HG02840 (cell line): ENCODE measurements around the gene PNMT.

Experiments used
- ATAC-seq: cut with Tn5 transposase; IDR thresholded peaks from one replicate; pipeline ENCODE4 v1.9.1; 2021; ENCODE audit warnings: mild to moderate bottlenecking, moderate library complexity, moderate number of reproducible peaks; ENCODE audit not compliant: unreplicated experiment, low FRiP score

Gene PNMT, protein sequence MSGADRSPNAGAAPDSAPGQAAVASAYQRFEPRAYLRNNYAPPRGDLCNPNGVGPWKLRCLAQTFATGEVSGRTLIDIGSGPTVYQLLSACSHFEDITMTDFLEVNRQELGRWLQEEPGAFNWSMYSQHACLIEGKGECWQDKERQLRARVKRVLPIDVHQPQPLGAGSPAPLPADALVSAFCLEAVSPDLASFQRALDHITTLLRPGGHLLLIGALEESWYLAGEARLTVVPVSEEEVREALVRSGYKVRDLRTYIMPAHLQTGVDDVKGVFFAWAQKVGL

DNA sequence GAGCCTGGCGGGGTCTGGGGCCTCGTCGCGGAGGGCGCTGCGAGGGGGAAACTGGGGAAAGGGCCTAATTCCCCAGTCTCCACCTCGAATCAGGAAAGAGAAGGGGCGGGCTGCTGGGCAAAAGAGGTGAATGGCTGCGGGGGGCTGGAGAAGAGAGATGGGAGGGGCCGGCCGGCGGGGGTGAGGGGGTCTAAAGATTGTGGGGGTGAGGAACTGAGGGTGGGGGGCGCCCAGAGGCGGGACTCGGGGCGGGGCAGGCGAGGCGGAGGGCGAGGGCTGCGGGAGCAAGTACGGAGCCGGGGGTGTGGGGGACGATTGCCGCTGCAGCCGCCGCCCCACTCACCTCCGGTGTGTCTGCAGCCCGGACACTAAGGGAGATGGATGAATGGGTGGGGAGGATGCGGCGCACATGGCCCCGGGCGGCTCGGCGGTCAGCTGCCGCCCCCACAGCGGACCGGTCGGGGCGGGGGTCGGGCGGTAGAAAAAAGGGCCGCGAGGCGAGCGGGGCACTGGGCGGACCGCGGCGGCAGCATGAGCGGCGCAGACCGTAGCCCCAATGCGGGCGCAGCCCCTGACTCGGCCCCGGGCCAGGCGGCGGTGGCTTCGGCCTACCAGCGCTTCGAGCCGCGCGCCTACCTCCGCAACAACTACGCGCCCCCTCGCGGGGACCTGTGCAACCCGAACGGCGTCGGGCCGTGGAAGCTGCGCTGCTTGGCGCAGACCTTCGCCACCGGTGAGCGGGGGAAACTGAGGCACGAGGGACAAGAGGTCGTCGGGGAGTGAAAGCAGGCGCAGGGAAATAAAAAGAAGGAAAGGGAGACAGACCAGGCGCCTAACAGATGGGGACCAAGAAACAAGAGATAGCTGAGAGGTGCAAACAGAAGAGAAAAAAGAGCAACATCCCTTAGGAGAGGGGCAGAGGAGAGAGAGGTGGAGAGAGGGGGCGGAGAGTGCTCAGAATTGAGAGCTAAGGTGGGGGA is at the start of gene PNMT:
Gene PNMT, plus strand, starts transcription at position 509 of the 980 bp plus-strand sequence. Its CDS starts 23 bp downstream, at position 532.
- ATAC-seq: no peak

DNA sequence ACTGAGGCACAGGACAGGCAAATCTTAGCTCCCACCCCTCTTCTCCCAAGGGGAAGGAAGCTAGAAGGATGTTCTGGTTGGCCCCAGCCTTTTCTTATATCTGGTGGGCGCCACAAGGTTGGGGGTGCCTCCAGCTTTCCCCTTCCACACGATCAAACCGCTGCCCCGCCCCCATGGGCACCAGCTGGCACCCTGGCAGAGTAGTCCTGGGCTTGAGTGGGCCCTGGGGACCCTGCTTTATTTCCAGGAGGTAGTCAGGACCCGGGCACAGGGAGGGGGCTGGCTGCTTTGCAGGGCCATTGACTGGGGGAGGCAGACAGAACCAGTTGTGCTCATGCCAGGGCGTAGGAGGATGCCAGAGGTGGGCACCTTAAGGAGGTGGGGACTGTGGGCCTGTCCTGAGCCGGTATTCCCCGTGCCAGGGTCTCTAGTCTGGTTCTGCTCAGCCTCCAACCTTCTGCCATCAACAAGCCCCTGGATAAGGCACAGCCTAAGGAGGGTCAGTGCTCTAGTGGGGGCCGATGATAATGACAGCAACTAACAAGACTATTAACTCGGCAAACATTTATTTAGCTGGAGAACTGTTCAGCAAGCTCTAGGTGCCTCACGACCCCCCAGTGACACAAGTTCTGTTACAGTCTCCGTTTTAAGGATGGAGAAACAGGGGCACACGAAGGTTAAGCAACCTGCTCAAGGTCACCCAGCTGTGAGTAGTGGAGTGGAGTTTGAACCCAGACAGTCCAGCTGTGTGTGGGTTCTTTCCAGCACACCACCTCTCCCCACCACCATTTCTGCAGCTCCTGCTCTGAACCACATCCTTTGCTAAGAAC is 49.1 kb upstream of the PNMT start:
- ATAC-seq: no peak

DNA sequence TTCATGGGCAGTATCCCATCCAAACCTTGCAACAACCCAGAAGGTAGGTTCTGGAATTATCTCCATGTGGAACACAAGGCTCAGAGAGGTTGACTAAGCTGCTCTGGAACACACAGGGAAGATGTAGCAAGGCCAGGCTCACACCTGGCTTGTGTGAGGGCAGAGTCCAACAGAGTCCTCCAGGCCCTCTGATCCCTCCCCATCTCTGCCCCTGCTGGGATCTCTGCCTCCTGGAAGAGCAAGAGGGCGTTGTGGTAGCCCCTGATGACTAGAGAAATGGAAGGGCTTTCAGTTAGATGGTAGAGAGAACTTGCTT is 48.5 kb upstream of the PNMT start:
- no peak for ATAC-seq

DNA sequence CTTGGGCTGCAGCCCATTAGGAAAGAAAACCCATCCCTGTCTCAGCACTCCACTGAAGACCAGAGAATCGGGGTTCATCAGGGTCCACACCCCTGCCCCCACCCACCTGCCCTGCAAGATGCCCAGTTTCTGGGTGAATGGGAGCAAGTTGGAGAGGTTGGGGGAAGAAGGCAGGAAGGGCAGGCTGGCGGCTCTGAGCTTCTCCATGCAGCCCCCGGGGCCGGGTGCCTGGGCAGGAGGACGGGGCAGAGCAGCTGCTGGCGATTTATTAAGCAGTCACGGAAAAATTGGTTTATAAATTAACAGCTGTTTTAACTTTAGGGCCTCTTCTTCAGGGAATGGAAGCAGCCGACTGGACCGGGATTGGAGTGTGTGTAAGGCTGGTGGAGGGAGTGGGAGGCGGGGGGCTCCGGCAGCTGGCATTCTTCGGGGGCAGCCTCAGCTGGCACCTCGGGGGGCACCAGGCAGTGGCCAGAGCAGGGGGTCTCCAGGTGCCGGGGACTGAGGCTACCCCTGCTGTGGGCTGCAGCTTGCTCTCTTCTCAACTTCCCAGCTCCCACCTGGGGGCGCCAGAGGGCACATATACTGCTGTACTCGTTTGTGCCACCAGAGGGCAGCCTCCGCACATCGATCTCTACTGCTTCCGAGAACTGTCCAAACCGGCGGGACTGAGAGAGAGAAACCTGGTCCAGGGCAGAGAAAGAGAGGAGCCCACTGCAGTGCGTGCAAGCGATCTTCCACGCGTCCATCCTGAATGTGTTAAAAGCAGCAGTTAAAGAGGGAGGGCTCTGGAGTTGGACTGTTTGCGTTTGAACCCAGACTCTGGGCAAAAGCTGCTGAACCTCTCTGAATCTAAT is 46.5 kb upstream of the PNMT start:
- ATAC-seq: no peak

DNA sequence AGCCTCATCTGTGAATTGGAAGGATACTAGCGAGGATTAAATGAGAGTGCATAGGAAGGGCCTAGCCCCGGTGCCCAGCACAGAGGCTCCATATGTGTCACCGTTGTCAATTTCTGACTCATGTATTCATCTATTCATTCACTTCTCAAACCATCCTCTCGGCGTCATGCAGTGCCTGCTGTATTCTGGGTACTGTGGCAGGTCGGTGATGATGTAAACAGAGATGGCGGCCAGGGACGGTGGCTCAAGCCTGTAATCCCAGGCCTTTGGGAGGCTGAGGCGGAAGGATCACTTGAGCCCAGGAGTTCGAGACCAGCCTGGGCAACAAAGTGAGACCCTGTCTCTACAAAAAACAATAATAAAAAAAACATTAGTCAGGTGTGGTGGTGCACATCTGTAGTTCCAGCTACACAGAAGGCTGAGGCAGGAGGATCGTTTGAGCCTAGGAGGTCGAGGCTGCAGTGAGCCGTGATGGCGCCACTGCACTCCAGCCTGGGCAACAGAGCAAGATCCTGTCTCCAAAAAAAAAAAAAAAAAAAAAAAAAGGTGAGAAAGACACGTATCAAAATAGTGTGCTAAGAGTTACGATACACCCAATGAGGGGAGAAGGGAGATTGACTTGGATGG is 45.8 kb upstream of the PNMT start:
- no peak for ATAC-seq

DNA sequence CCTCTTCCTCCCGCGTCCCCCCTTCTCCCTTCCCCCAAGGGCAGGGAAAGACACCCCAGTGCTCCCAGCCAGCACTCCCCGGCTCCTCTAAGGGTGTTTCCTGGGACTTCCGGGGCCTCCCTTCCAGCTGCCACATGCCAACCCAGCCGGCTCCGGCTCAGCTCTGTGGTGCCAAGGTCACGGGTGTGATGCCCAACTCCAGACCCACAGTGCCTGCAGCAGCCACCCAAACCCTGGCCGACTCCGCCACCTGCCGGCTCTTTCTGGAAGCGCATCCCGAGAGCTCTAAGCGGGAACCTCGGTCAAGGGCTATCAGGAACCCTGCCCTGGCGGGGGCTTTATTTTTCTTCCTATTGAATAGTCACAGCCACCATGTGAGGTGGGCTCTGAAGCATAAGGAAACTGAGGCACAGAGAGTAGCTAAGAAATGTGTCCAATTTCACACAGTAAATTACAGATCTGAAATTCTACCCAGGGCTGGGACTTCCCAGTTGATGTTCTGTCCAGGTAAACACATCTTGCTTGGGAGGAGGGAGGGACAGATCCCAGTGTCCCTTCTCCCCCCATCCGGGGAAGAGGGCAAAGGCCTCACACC is 44.8 kb upstream of the PNMT start:
- ATAC-seq: no peak

DNA sequence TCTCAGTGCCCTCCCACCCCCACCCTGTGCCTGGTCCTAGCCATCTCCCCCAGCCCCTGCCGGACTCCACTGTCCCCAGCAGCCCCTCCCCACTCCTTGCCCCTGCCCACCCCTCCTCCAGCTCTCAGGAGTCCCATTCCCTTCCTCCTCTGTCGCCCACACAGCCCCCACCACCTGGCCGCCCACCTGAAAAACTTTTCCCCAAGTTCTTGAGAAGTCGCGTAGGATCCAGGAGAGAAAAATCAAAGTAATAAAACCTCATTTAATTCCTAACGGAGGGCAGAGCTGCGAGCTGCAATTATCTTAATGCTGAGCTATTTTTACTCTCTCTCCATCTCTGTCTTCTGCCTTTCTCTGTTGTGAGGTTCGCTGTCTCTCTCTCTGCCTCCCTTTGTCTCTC is 43.9 kb upstream of the PNMT start:
- no peak for ATAC-seq

DNA sequence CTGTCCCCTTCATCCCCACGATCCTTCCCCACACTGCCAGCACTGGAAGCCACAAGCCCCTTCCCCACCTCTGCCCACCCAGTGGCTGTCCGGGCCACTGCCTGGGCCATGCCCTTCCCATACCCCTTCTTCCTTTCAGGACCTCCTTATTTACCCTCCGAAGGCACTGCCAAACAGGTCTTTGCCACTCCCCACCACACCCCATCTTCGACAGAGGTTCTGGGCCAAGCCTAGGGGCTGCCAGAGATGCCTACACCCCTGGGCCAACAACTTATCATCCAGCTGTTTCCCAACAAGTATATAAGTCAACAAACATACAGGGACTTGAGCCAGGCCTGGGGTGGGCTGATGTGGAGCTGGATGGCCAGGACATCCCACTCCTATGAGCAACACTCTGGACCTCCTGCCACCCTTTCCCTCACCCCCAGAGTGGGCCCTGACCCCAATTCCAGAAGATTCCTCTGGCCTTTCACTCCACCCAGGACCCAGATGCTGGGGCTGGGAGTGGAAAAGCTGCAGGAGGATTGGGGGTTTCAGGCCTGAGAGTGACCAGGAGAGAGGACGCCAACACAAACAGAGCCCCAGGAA is 43.0 kb upstream of the PNMT start:
- no peak for ATAC-seq

DNA sequence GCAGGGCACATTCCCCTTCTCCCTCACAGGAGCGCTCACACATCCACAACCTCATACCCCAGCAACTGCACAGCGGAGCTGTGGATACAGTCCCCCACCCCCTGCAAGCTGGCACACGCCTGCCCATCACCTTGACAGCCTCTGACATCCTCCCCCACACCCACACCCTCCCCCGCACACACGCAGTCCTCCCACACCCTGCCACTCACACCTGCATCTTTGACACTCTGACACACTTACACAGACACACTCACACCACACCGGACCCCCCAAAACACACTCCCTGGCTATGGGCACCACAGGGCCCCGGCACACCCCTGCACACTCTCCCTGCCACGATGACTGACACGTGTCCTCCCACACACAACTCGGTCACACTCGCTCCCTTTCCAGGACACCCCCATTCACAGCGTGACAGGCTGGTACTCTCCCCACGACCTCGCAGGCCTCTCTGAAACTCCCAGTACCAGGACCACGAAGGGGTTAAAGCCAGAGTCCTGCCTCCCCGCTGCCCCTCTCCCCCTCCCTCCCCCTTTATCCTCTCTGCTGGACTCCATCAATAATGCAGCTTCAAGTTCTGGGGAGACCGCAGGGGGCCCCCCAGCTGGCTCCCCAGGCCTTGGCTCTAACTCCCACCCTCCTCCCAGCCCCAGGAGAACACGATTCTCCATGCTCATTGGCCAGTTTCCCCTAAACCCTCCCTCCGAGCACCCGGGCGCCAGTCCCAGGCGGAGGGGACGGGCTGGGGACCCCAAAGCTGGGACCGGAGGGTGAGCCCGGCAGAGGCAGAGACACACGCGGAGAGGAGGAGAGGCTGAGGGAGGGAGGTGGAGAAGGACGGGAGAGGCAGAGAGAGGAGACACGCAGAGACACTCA is 41.8 kb upstream of the PNMT start, which contains the start of gene PPP1R1B:
Gene PPP1R1B, plus strand, starts transcription at position 782 of the 876 bp plus-strand sequence. CDS start 441 bp downstream, outside the sequence.
- ATAC-seq: no peak

DNA sequence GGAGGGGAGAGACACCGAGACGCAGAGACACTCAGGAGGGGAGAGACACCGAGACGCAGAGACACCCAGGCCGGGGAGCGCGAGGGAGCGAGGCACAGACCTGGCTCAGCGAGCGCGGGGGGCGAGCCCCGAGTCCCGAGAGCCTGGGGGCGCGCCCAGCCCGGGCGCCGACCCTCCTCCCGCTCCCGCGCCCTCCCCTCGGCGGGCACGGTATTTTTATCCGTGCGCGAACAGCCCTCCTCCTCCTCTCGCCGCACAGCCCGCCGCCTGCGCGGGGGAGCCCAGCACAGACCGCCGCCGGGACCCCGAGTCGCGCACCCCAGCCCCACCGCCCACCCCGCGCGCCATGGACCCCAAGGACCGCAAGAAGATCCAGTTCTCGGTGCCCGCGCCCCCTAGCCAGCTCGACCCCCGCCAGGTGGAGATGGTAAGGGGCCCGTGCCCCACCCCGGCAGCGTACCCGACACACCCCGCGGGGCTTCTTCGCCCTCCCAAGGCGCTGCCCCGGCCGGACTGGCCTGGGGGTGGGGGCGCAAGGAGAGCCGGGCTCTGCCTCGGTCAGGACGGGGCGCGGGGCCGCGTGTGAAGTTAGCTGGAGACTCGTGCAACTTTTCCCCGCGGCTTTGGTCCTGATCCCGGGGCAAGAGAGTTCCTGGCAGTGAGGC is 41.1 kb upstream of the PNMT start:
- ATAC-seq: no peak

DNA sequence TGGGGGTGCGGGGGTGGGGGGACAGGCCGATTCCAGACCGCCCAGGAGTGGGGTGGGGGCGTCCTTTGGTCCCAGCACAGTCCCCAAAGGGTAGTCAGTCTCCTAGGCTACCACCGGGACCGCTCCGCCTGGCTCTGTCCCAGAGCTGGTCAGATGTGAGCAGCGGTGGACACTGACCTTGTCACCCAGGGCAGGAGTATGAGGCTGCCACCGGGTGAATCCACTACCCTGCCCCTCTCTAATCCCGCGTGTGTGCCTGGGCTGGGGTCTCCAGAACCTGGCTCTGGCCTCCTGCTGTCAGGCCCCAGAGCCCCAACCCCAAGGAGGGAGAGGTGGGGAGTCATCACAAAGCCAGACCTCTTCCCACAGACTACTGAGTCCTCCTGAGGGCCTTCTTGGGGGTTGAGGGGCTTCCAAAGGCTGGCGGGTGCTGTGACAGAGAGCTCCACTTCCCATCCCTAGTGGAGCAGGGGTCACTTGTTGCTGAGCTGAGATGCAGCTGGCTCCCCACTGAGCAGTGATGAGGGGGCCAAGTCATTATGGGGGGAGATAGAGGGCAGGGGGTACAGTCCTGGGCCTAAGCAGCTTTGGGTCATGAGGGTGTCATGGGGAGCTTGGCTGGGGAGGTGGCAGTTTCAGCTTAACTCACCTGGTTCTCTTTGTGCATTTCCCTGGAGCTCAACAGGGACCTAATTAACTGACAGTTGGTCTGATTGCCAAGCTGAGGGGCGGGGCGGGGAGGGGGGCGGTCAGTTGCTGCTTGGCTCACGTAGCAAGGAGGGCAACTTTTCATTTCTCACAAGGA is 40.3 kb upstream of the PNMT start:
- ATAC-seq: no peak

DNA sequence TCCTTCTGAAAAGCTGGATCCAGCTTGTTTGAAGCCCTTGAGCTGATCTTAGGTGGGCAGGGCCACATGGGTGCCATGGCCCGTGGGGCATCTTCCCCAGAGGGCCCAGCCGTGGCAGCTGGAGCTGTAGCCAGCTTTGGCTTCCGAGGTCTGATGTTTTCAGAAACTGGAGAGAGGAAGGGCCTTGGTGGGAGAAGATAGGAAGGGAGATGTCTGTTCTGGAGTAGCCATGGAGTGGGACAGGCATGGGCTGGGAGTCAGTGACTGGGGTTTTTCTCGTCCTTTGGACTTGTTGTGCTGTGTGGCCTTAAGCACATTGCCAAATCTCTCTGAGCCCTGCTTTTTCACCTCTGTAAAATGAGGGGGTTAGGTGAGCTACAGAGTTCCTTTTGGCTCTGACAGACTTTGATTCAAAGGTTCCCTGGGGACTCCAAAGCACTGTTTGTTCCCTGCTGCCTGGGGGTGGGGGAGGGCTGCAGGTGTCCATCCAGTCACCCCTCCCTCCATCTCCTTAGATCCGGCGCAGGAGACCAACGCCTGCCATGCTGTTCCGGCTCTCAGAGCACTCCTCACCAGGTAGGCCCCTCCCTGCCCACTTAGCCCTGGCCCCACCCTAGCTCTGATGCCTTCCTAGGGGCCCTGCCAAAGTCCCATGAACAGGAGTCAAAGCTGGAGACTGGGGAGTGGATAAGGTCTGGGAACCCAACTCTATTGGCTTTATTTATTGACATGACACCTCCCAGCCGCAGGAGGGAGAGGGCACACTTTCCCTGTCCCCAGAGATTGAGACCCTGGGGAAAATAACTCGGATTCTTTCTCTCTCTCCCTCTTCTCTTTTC is 39.4 kb upstream of the PNMT start:
- no peak for ATAC-seq

DNA sequence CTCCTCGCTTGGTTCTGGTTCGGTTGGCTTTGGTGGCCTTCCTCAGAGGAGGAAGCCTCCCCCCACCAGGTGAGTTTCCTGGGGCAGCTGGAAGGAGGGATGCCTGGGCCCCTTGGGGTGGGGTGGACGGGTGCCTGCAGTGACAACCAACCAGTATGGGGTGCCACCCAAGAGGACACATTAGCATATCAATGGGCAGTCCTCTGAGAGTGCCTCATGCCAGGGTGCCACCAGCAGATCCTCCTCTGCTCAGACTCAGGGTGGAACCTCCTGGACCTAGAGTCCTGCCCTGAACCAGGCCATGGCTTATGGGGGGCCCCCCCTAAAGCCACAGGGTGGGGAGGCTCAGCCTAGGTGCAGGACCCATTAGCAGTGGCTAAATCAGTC is 38.8 kb upstream of the PNMT start:
- ATAC-seq: no peak

DNA sequence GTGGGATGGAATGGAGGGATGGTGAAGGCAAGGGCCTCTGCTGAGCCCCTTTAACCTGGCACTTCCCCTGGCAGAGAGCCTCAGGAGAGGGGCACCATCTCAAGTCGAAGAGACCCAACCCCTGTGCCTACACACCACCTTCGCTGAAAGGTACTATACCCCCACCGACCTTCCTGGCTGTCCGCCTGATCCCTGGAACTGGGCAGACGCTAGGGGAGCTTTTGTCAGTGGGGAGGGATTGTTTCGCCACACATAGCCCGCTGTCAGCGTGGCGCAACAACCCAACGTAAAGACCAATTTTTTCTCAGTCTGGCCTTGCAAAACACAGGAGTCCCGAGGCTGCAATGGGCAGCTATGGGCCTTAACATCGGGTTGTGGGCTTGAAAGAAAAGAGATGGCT is 38.4 kb upstream of the PNMT start:
- no peak for ATAC-seq

DNA sequence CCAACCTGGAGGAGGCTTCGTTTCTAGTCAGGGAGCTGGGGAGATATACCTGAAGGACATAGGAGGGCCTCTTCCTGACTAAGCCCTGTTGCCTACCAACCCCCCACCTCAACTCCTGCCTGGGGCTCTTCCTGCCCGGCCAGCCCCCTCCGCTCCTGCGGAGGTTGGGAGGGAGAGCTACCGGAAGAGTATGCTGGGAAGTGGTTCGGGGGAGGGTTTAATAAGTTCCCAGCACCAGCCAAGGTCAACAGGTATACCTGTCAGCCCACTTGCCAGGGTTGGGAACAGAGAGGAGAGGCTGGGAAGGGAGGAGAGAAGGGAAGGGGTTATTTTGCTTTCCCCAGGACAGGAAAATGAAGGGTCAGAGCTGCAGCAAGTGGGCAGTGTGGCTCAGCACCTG is 36.9 kb upstream of the PNMT start:
- no peak for ATAC-seq
